C4-2B (cell line): ENCODE measurements around the gene VSIR.

Experiments used
- H3K27ac ChIP-seq: fragments of 450-650 bp; 2 replicates; pipeline ENCODE4 v1.5.1; 2017
- ZFX ChIP-seq: fragments of 450-650 bp; IDR thresholded peaks from 2 replicates; pipeline ENCODE4 v1.6.1; 2017
- TF ChIP-seq, protein P1 (sequence below): fragments of 450-650 bp; conservative IDR thresholded peaks from 2 replicates; pipeline ENCODE4 v1.5.1; 2017; ENCODE audit warnings: mild to moderate bottlenecking

The VSIR gene

DNA sequence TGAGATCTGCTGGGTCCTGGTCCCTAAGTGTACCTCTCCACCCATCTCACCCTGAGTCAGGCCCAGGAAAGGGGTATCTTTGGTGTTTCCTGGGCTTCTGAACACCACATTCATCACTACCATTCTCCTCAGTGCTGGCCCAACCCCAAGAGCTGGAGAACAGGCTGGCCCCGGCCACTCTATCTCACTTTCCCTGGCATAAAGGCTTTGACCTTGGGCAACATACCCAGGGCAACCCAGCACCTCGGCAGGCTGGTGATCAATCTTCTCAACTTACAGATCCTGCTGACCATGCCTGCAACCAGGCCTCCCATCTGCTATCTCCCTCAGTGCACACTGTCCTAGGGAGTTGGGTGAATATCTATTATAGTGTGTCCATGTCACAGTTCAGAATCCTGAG is 2.1 kb downstream of the VSIR start:
- H3K27ac ChIP-seq: no peak overlapping the region
- no peak for TF ChIP-seq ZFX
- TF ChIP-seq, protein P1, sequence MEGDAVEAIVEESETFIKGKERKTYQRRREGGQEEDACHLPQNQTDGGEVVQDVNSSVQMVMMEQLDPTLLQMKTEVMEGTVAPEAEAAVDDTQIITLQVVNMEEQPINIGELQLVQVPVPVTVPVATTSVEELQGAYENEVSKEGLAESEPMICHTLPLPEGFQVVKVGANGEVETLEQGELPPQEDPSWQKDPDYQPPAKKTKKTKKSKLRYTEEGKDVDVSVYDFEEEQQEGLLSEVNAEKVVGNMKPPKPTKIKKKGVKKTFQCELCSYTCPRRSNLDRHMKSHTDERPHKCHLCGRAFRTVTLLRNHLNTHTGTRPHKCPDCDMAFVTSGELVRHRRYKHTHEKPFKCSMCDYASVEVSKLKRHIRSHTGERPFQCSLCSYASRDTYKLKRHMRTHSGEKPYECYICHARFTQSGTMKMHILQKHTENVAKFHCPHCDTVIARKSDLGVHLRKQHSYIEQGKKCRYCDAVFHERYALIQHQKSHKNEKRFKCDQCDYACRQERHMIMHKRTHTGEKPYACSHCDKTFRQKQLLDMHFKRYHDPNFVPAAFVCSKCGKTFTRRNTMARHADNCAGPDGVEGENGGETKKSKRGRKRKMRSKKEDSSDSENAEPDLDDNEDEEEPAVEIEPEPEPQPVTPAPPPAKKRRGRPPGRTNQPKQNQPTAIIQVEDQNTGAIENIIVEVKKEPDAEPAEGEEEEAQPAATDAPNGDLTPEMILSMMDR: no peak

DNA sequence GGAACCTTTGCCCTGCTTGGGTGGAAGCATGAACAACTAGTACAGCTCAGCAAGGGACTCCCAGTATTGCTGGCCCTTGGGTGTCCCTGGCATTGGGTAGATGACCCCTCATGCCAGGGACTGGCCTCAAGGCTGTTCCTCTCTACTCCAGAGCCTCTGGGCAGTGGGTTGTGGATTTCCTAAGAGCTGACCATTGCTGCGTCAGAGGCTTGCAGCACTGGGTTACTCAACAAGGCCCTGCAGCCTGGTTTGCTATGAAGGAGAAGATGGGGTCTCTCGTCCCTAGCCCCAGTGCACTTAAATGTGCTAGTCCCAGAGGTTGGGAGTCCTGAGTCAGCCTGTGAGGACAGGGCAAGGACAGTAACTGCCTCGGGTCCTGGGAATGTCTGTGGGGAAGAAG is 2.5 kb downstream of the VSIR start:
- no peak overlapping the region for H3K27ac ChIP-seq
- TF ChIP-seq ZFX: no peak
- TF ChIP-seq, protein P1: no peak

DNA sequence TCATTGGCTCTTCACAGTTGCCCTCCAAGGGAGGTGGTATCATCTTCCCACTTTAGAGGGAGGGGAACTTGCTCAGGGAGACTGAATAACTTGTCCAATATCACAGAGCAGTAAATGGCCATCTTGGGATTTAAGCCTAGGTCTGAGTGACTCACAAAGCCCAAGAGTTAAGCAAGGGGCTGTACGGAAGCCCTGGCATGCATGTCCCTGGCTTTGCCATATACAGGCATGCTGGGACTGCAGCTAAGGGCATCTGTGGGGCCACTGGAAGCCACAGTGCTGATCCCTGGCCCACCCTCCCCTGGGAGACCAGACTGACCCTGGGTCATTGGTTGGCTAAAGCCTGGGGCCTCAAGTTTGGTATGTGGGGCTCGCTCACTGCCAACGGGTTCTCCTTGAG is 3.1 kb downstream of the VSIR start:
- no peak for TF ChIP-seq ZFX
- TF ChIP-seq, protein P1: no peak
- H3K27ac ChIP-seq: no peak overlapping the region

DNA sequence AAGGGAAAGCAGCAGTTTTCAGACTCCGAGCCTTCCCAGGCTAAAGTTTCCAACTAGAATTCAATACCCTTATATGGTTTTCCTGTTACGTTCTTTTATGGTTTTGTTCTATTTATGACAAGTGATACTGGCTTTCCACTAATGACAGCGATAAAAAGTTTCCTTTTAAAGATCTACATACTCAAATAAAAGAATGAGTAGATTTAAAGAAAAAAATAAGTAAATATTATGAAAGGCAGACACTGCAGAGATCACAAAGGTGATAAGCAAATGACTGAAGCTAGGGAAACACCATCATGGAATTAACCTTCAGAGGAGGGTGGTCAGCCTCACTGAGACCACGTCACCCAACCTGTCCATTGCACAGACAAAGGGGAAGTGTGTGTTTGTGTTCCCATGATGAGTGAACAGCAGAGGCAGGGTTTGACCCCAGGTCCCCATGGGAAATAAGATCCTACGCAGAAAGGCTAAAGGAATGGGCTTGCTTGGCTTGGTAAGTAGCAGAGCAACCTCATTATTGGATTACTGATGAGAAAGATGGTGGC is 4.0 kb downstream of the VSIR start:
- TF ChIP-seq, protein P1: no peak
- TF ChIP-seq ZFX: no peak
- H3K27ac ChIP-seq: no peak overlapping the region

DNA sequence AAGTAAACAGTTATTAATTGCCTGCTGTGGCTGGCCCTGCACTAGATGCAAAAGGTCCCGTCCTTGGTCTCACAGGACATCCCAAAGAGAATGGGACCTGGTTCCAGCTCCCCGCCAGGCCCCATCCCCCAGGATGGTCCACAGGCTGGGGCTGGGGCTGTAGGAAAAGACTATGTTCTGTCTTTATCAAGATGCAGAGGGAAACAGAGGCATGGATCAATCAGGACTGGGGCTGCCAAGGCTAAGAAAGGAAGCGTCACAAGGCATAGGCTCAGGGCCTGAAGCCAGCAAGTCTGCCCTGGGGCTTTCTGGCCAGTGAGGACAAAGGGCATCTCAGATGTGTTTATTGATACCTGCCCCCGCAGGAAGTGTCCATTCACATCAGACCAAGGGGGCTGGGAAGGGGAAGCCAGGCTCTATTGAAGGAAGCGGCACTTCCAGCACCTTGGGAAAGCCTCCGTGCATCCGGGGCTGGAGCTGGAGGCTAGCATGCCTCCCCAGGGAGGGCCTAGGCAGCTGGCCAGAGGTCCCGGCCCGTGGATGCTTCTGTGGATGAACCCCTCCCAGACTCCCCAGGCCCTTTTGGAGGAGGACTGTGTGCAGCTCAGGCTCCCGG is 5.8 kb downstream of the VSIR start:
- no peak overlapping the region for H3K27ac ChIP-seq
- TF ChIP-seq, protein P1: no peak
- TF ChIP-seq ZFX: no peak

DNA sequence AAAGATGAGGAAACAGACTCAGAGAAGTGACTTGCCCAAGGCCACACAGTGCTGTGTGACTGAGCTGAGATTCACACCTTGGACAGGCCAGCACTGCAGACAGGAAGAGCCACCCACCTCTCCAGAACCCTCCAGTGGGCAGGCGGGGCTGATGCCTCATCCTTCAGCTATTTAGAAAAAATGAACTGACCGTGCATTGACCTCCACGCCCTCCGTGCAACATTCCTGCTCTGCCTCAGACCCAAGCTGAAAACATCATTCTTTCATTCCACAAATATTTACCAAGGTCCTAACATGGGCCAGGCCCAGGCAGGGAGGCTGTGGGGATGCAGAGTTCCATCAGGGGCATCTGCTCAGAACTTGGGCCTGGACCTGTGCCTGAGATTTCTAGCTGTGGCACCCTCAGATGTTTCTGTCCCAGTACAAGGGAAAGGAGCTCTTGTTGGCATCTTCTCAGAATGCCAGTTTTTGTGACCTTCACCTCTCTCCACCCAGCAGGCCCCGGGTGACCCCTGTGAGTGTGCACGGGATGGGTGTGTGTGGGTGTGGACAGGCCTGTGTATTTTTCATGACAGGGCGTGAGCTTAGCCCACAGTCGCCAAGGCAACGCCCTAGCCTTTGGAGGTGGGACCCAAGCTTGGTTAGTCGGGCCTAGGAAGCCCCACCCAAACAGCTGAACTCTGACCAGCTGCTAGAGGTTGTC is 6.5 kb downstream of the VSIR start:
- no peak overlapping the region for H3K27ac ChIP-seq
- TF ChIP-seq ZFX: no peak
- TF ChIP-seq, protein P1: no peak
